ENCODE data around the gene PCNT.

PCNT gene

GRCh38 chr21:46346296-46347202 lies 22.6 kb downstream of the PCNT start:
- no peak overlapping the region for H3K27ac ChIP-seq
- TF ChIP-seq CTCF (IDR thresholded peaks at IDR 0.05) (no peak), ZFX (IDR thresholded peaks at IDR 0.05; ENCODE audit: borderline replicate concordance) (no peak)

GRCh38 chr21:46347203-46347550 lies 23.2 kb downstream of the PCNT start:
- no peak overlapping the region for H3K27ac ChIP-seq
- TF ChIP-seq CTCF (IDR thresholded peaks at IDR 0.05) = no peak
- TF ChIP-seq ZFX (IDR thresholded peaks at IDR 0.05; ENCODE audit: borderline replicate concordance) = no peak

DNA sequence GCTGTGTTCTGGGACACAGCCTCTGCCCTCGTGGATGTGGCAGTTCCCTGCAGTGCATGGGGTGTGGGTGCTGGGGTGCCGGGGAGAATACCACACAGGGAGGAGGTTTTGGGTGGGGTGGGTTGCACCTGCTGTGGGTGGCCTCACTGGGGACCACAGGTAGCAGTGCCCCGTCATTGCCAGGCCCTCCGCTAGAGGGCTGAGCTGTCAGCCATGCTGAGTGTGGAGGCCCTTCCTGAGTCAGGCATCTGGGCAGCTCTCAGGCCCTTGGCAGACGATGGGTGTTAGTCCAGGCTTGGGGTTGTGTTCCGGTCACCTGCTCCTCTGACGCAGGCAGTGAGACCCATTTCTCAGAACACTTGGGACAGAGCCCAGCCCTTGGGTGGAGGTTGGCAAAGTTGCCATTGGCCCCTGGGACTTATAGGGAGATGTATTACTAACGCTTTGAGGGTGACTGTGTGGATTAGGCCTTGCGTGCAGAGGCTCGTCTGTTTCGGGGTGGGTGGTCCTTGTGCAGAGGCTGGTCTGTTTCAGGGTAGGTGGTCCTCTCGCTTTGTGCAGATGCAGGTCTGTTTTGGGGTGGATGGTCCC lies 23.9 kb downstream of the PCNT start:
- no peak for TF ChIP-seq ZFX (IDR thresholded peaks at IDR 0.05; ENCODE audit: borderline replicate concordance)
- TF ChIP-seq CTCF (IDR thresholded peaks at IDR 0.05) = no peak
- H3K27ac ChIP-seq = no peak overlapping the region

DNA sequence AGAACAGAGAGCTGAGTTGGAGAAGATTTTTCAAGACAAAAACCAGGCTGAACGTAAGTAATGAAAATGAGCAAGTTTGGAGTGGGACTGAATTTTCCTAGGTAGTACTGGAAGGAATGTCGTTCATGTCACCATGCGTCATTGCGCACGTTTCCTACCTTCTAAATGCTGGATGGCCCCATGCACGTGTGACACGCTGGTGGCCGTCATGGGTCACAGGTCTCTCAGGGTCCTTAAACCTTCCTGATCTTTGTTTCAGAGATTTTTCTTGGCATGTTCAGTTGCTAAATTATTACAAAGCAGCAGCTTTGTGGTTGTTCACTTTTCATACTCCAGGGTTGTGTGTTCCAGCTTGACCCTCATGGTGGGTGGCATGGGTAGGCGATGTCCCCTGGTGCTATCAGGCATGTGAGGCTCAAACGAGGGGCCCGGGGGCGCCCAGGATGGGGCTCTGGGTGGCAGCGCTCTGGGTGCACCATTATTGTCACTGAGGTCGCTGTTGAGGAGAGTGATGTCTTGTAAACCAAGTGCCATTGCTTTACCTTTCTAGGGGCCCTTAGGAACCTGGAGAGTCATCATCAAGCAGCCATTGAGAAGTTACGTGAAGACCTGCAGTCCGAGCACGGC lies 25.3 kb downstream of the PCNT start:
- no peak for TF ChIP-seq ZFX (IDR thresholded peaks at IDR 0.05; ENCODE audit: borderline replicate concordance)
- no peak for TF ChIP-seq CTCF (IDR thresholded peaks at IDR 0.05)
- no peak overlapping the region for H3K27ac ChIP-seq

DNA sequence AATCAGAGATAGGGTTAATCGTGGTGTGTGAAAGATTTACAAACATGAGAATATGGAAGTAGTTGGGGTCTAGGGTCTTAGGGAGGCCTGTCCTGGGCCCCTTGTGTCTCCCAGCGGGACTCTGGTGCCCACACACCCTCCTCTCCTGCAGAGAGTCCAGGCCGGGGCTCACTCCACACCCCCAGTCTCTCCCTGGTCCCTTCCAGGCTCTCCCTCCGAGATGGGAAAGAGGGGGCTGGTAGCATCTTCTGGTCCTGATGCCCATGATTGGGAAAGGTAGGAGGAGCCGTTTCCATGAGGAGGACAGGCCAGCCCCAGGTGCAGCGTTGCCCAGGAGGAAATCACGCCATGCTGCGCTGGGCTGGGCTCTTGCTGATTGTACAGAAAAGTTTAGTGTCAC lies 26.6 kb downstream of the PCNT start:
- no peak for TF ChIP-seq CTCF (IDR thresholded peaks at IDR 0.05)
- no peak for TF ChIP-seq ZFX (IDR thresholded peaks at IDR 0.05; ENCODE audit: borderline replicate concordance)
- no peak overlapping the region for H3K27ac ChIP-seq

DNA sequence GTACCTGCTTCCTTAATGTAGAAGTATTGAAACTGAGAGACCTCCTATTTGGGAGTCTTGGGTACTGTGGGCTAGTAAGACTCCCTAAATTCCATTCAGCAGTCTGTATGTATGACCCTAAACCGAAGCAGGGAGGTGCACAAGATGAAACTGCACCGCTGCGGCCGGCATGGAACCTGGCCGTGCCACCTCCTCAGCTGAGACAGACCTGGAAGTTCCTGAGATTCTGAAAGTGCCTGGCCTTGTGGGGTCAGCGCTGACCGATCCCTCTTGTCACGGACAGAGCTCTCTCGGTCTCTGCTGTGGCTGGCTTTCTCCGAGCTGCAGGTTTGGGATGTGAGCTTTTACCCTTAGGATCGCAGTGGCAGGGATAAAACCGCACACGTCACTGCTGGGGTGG lies 27.0 kb downstream of the PCNT start:
- TF ChIP-seq CTCF (IDR thresholded peaks at IDR 0.05) = no peak
- no peak for TF ChIP-seq ZFX (IDR thresholded peaks at IDR 0.05; ENCODE audit: borderline replicate concordance)
- H3K27ac ChIP-seq = no peak overlapping the region

Data from 22Rv1 (cell line).